Neural cell (in vitro differentiated cells): ENCODE measurements around the gene FUBP3. TPM values are rescaled to one million over a fixed set of nuclear protein-coding genes. Genes with fewer than 3 reads are reported as not detected.

Source experiments
- H2AFZ ChIP-seq: fragments of 200-600, 300-800 bp; sonication (generic), shearing (Covaris generic); 2 replicates; pipeline ENCODE4 v1.6.0; 2014; ENCODE audit warnings: low read depth, mild to moderate bottlenecking, antibody characterized with exemption, low read length, moderate library complexity
- H3F3A ChIP-seq: fragments of 200-600 bp; shearing (Covaris generic); 2 replicates; pipeline ENCODE4 v1.6.1; 2016; ENCODE audit warnings: mild to moderate bottlenecking, moderate library complexity, mixed read lengths, antibody characterized with exemption, low read length; ENCODE audit not compliant: insufficient read depth, poor library complexity, severe bottlenecking
- H3K27ac ChIP-seq: fragments of 200-600, 300-800 bp; sonication (generic), shearing (Covaris generic); 2 replicates; pipeline ENCODE4 v1.5.1; 2014; ENCODE audit warnings: mild to moderate bottlenecking, low read length, moderate library complexity
- H3K27me3 ChIP-seq: fragments of 300-800, 200-600 bp; sonication (generic), shearing (Covaris generic); 2 replicates; pipeline ENCODE4 v1.6.0; 2014; ENCODE audit warnings: mild to moderate bottlenecking, low read depth, low read length, moderate library complexity; ENCODE audit not compliant: insufficient read depth
- H3K36me3 ChIP-seq: fragments of 300-800, 200-600 bp; sonication (generic), shearing (Covaris generic); 2 replicates; pipeline ENCODE4 v1.5.1; 2014; ENCODE audit warnings: mild to moderate bottlenecking, antibody characterized with exemption, low read length, moderate library complexity; ENCODE audit not compliant: insufficient read depth
- H3K4me2 ChIP-seq: fragments of 300-800, 200-600 bp; sonication (generic), shearing (Covaris generic); 2 replicates; pipeline ENCODE4 v1.6.0; 2014; ENCODE audit warnings: mild to moderate bottlenecking, low read length
- H3K4me3 ChIP-seq: fragments of 300-800, 200-600 bp; sonication (generic), shearing (Covaris generic); 2 replicates; pipeline ENCODE4 v1.5.1; 2014; ENCODE audit warnings: mild to moderate bottlenecking, low read length, moderate library complexity
- H3K79me2 ChIP-seq: fragments of 200-600 bp; shearing (Covaris generic); replicated peaks from 2 replicates; pipeline ENCODE4 v1.6.0; 2014; ENCODE audit warnings: mild to moderate bottlenecking, low read length, moderate library complexity; ENCODE audit not compliant: insufficient read depth
- H3K9ac ChIP-seq: fragments of 300-800, 200-600 bp; sonication (generic), shearing (Covaris generic); 2 replicates; pipeline ENCODE4 v1.6.1; 2016; ENCODE audit warnings: mild to moderate bottlenecking, low read length, mixed read lengths
- H3K9me2 ChIP-seq: fragments of 200-600 bp; shearing (Covaris generic); 2 replicates; pipeline ENCODE4 v1.6.1; 2016; ENCODE audit warnings: mild to moderate bottlenecking, low read length, mixed read lengths; ENCODE audit not compliant: insufficient read depth
- H3K9me3 ChIP-seq: fragments of 200-600, 300-800 bp; sonication (generic), shearing (Covaris generic); 2 replicates; pipeline ENCODE4 v1.6.1; 2016; ENCODE audit warnings: mild to moderate bottlenecking, mixed run types, low read length, moderate library complexity, mixed read lengths
- H4K20me1 ChIP-seq: fragments of 200-600 bp; shearing (Covaris generic); 2 replicates; pipeline ENCODE4 v1.6.1; 2016; ENCODE audit warnings: mild to moderate bottlenecking, mixed run types; ENCODE audit not compliant: insufficient read depth
- CTCF ChIP-seq: fragments of 450-650 bp; IDR thresholded peaks from 2 replicates; pipeline ENCODE4 v1.5.1; 2014; ENCODE audit warnings: antibody characterized with exemption, mild to moderate bottlenecking, moderate library complexity; ENCODE audit not compliant: poor library complexity, severe bottlenecking
- EP300 ChIP-seq: fragments of 450-650 bp; conservative IDR thresholded peaks from 2 replicates; pipeline ENCODE4 v1.6.1; 2014; ENCODE audit warnings: antibody characterized with exemption, mild to moderate bottlenecking, moderate library complexity; ENCODE audit not compliant: poor library complexity, severe bottlenecking
- EZH2 ChIP-seq: fragments of 200-600, 300-800 bp; shearing (Covaris generic), sonication (generic); IDR thresholded peaks from 2 replicates; pipeline ENCODE4 v1.6.1; 2014; ENCODE audit warnings: antibody characterized with exemption, low read length, borderline replicate concordance, mild to moderate bottlenecking; ENCODE audit not compliant: insufficient read depth, poor library complexity, severe bottlenecking
- MXI1 ChIP-seq: fragments of 450-650 bp; conservative IDR thresholded peaks from 2 replicates; pipeline ENCODE4 v1.6.1; 2014; ENCODE audit warnings: antibody characterized with exemption, mild to moderate bottlenecking; ENCODE audit not compliant: poor library complexity, severe bottlenecking
- POLR2AphosphoS5 ChIP-seq: IDR thresholded peaks from 2 replicates; pipeline ENCODE4 v1.6.1; 2012
- RAD21 ChIP-seq: fragments of 450-650 bp; conservative IDR thresholded peaks from 2 replicates; pipeline ENCODE4 v1.6.1; 2014; ENCODE audit warnings: antibody characterized with exemption, mild to moderate bottlenecking, moderate library complexity
- REST ChIP-seq: IDR thresholded peaks from 2 replicates; pipeline ENCODE4 v1.6.1; 2012; ENCODE audit warnings: borderline replicate concordance
- SMC3 ChIP-seq: fragments of 450-650 bp; conservative IDR thresholded peaks from 2 replicates; pipeline ENCODE4 v1.6.1; 2014; ENCODE audit warnings: antibody characterized with exemption, mild to moderate bottlenecking, moderate library complexity; ENCODE audit not compliant: poor library complexity
- TAF1 ChIP-seq: IDR thresholded peaks from 2 replicates; pipeline ENCODE4 v1.6.1; 2012; ENCODE audit warnings: low read depth
- polyA plus RNA-seq: library from polyadenylated mRNA; depleted of rRNA; stranded (reverse); fragments of >200 nt; gene quantifications from 2 replicates; pipeline ENCODE4 v1.2.3, GENCODE V29; 2014

Gene FUBP3
- polyA plus RNA-seq, 1 donor from 2014 or later: 70.5 TPM

- Histone ChIP-seq H3K27ac (no peak overlapping the region), H3K4me2 (no peak overlapping the region), H2AFZ (no peak overlapping the region), H3K79me2 (no peaks in the 10 kb centered on the region), H3K9me2 (no peaks in the 10 kb centered on the region), H3F3A (no peaks in the 10 kb centered on the region), H4K20me1 (no peaks in the 10 kb centered on the region), H3K36me3 (no peaks in the 10 kb centered on the region), H3K27me3 (no peaks in the 10 kb centered on the region), H3K9ac (no peak overlapping the region), H3K9me3 (no peaks in the 10 kb centered on the region), H3K4me3 (no peak overlapping the region)
- TF ChIP-seq MXI1 (no peak), CTCF (no peak), SMC3 (no peak), REST (no peak), POLR2AphosphoS5 (no peak), TAF1 (no peak), RAD21 (no peak), EP300 (no peak), EZH2 (no peak)
Measured at GRCh38 chr9:130633336-130634190, 54.2 kb downstream of the FUBP3 start.

GRCh38 chr9:130634191-130634768, 54.9 kb downstream of the FUBP3 start:
- H3K79me2 ChIP-seq: no peaks in the 10 kb centered on the region
- no peak overlapping the region for H2AFZ ChIP-seq
- H3K9me2 ChIP-seq: no peaks in the 10 kb centered on the region
- H3K9me3 ChIP-seq: no peaks in the 10 kb centered on the region
- no peak overlapping the region for H3K27ac ChIP-seq
- no peaks in the 10 kb centered on the region for H3K27me3 ChIP-seq
- no peak overlapping the region for H3K4me3 ChIP-seq
- no peaks in the 10 kb centered on the region for H3K36me3 ChIP-seq
- no peak for TF ChIP-seq RAD21
- TF ChIP-seq POLR2AphosphoS5: no peak
- no peak for TF ChIP-seq EZH2
- TF ChIP-seq TAF1: no peak
- TF ChIP-seq MXI1: no peak
- TF ChIP-seq EP300: no peak
- no peak for TF ChIP-seq SMC3
- no peak for TF ChIP-seq CTCF
- TF ChIP-seq REST: no peak
- H3K9ac ChIP-seq: no peak overlapping the region
- H3F3A ChIP-seq: no peaks in the 10 kb centered on the region
- H3K4me2 ChIP-seq: no peak overlapping the region
- H4K20me1 ChIP-seq: no peaks in the 10 kb centered on the region
